Mesothelial cell of epicardium (in vitro differentiated cells): ENCODE measurements around the gene ZNF184. TPM values are rescaled to one million over a fixed set of nuclear protein-coding genes. Genes with fewer than 3 reads are reported as not detected.

Source experiments
- DNase-seq, 2 experiments: peaks; one replicate each; pipeline ENCODE4 v3.0.0; 2021; ENCODE audit warnings: low spot score in 2 of 2; ENCODE audit not compliant: unreplicated experiment in 2 of 2
- H3K27ac Mint-ChIP-seq: 2 replicates; pipeline ENCODE4 v1.8.0; 2021; ENCODE audit warnings: mixed read lengths
- H3K27me3 Mint-ChIP-seq: 2 replicates; pipeline ENCODE4 v1.8.0; 2021; ENCODE audit warnings: low read depth, mixed read lengths
- H3K36me3 Mint-ChIP-seq: 2 replicates; pipeline ENCODE4 v1.8.0; 2021; ENCODE audit warnings: mixed read lengths
- H3K4me1 Mint-ChIP-seq: 2 replicates; pipeline ENCODE4 v1.8.0; 2021; ENCODE audit warnings: mixed read lengths
- H3K4me3 Mint-ChIP-seq: 2 replicates; pipeline ENCODE4 v1.8.0; 2021; ENCODE audit warnings: mild to moderate bottlenecking, moderate library complexity, mixed read lengths
- H3K9me3 Mint-ChIP-seq: 2 replicates; pipeline ENCODE4 v1.8.0; 2021; ENCODE audit warnings: mixed read lengths
- CTCF ChIP-seq: fragments of 200-600 bp; sonication (generic); IDR thresholded peaks from one replicate; pipeline ENCODE4 v1.5.0; 2021; ENCODE audit warnings: antibody characterized with exemption; ENCODE audit not compliant: unreplicated experiment
- total RNA-seq: library from RNA; stranded (reverse); gene quantifications from 3 replicates; pipeline ENCODE4 v1.2.1, GENCODE V29; 2021

Gene ZNF184
- total RNA-seq, 1 donor from 2014 or later, result 14.3 TPM

DNA sequence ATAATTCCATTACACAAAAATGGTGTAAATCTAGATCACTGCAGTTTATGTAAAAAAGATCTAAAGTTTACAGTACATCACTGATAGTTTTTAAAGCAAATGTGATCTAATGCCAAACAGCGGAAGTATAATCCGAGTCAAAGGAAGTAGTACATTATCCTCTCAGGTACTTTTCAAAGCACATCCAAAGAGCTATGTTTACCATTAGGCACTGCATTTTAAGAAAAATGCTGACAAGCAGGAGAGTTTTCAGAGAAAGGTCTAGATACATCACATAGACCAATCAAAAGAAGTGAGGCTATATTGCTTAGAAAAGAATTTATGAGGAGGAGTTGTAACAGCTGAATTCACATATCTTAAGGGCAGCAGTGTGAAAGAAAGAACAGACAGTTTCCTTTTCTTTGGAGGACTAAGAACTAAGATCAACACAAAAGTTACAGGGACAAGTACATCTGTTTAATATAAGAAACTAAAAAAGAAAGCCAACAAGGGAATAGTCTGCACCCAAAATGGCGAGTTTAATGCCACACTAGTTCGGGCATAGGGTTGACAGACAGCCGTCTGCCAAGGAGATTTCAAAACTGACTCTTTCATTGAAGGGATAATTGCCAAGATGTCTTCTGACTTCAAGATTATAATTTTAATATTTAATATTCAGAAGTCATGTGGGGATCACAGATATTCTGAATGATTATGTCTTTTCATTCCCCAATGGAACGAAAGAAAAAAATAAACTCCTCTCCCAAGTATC, 1.4 kb downstream of the ZNF184 start:
- Mint-ChIP-seq H3K36me3 (peaks cover 32% of the 10 kb centered on the region), H3K27ac (peak overlapping the region; percentile 93), H3K9me3 (peaks cover 5% of the 10 kb centered on the region), H3K27me3 (no peaks in the 10 kb centered on the region), H3K4me3 (peak overlapping the region; percentile 81), H3K4me1 (peaks cover 31% of the 10 kb centered on the region)
- TF ChIP-seq CTCF, result no peak
- DNase-seq, result no peak

- peaks cover 11% of the 10 kb centered on the region for H3K9me3 Mint-ChIP-seq
- H3K36me3 Mint-ChIP-seq, result peaks cover 41% of the 10 kb centered on the region
- TF ChIP-seq CTCF, result no peak
- peak overlapping the region; percentile 13 for H3K4me3 Mint-ChIP-seq
- H3K27me3 Mint-ChIP-seq, result no peaks in the 10 kb centered on the region
- no peak for DNase-seq
- peaks cover 31% of the 10 kb centered on the region for H3K4me1 Mint-ChIP-seq
- peak overlapping the region; percentile 39 for H3K27ac Mint-ChIP-seq
Observed at GRCh38 chr6:27470023-27470422, 2.9 kb downstream of the ZNF184 start.

GRCh38 chr6:27468334-27468733, 4.6 kb downstream of the ZNF184 start:
- DNase-seq, result no peak
- Mint-ChIP-seq H3K27me3 (no peaks in the 10 kb centered on the region), H3K9me3 (peaks cover 17% of the 10 kb centered on the region), H3K4me1 (peaks cover 31% of the 10 kb centered on the region), H3K4me3 (no peak overlapping the region), H3K27ac (no peak overlapping the region), H3K36me3 (peaks cover 57% of the 10 kb centered on the region)
- no peak for TF ChIP-seq CTCF

DNA sequence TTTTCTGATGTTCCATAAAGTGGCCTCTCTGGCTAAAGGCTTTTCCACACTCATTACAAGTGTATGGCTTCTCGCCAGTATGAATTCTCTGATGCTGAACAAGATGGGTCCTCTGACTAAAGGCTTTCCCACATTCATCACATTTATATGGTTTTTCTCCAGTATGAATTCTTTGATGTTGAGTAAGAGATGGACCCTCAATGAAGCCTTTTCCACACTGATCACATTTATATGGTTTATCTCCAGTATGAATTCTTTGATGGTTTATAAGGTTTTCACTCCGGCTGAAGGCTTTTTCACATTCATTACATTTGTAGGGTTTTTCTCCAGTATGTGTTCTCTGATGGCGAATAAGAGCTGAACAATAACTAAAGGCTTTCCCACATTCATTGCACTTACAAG, 20.4 kb downstream of the ZNF184 start:
- H3K4me3 Mint-ChIP-seq, result no peak overlapping the region
- TF ChIP-seq CTCF, result no peak
- no peaks in the 10 kb centered on the region for H3K4me1 Mint-ChIP-seq
- H3K27me3 Mint-ChIP-seq, result no peaks in the 10 kb centered on the region
- no peak for DNase-seq
- peaks cover 94% of the 10 kb centered on the region for H3K36me3 Mint-ChIP-seq
- no peak overlapping the region for H3K27ac Mint-ChIP-seq
- peaks cover 90% of the 10 kb centered on the region for H3K9me3 Mint-ChIP-seq

GRCh38 chr6:27451660-27452390, 21.1 kb downstream of the ZNF184 start:
- Mint-ChIP-seq H3K4me1 (no peaks in the 10 kb centered on the region), H3K27me3 (no peaks in the 10 kb centered on the region), H3K9me3 (peaks cover 86% of the 10 kb centered on the region), H3K4me3 (no peak overlapping the region), H3K27ac (no peak overlapping the region), H3K36me3 (peaks cover 92% of the 10 kb centered on the region)
- no peak for TF ChIP-seq CTCF
- no peak for DNase-seq
